Ascending aorta (tissue), 2 donors: Measurements from ENCODE around the gene TIA1. TPM values are rescaled to one million over a fixed set of nuclear protein-coding genes. Genes with fewer than 3 reads are reported as not detected.
"Not testable (repeated sequence)": the region's sequence is repeated elsewhere in the genome, so short reads cannot be mapped to it uniquely, and the experiment has no call there.

Source experiments
- DNase-seq, 2 donors: peaks; one replicate each; pipeline ENCODE4 v3.0.0-alpha.2; 2019; ENCODE audit warnings: low spot score in 2 of 2
- H3K27ac ChIP-seq, 2 donors: fragments of 200-600 bp; sonication (generic); one replicate each; pipeline ENCODE4 v1.5.1; 2016 to 2017; ENCODE audit warnings: mild to moderate bottlenecking in 1 of 2
- H3K27me3 ChIP-seq: fragments of 200-600 bp; sonication (generic); one replicate; pipeline ENCODE4 v1.5.1; 2017
- H3K36me3 ChIP-seq, 2 donors: fragments of 200-600 bp; sonication (generic); one replicate each; pipeline ENCODE4 v1.5.1; 2016
- H3K4me1 ChIP-seq, 2 donors: fragments of 200-600 bp; sonication (generic); one replicate each; pipeline ENCODE4 v1.5.1; 2016 to 2017; ENCODE audit warnings: mild to moderate bottlenecking in 1 of 2
- H3K4me3 ChIP-seq, 2 donors: fragments of 200-600 bp; sonication (generic); one replicate each; pipeline ENCODE4 v1.5.1; 2016 to 2017; ENCODE audit warnings: mild to moderate bottlenecking in 1 of 2
- H3K9me3 ChIP-seq, 2 donors: fragments of 200-600 bp; sonication (generic); one replicate each; pipeline ENCODE4 v1.5.1; 2016
- CTCF ChIP-seq, 3 experiments: fragments of 200-600 bp in 2 of 3; fragments of 450-650 bp in 1 of 3; sonication (generic) in 2 of 3; IDR thresholded peaks; one replicate each; pipeline ENCODE4 v1.5.1; 2016 to 2019; ENCODE audit warnings: antibody characterized with exemption in 3 of 3, mild to moderate bottlenecking in 1 of 3, moderate library complexity in 1 of 3
- intact Hi-C: fragments of 100-400 bp; cut with DNase I; formaldehyde crosslinking; loops from one replicate; pipeline ENCODE4 v1.15.1; 2023
- total RNA-seq: library from RNA; depleted of rRNA; stranded (reverse); fragments of >200 nt; gene quantifications from one replicate; pipeline ENCODE4 v1.1.0, GENCODE V29; 2016

Gene TIA1
- total RNA-seq, 1 donor from 2014 or later = 19.3 TPM

- Histone ChIP-seq H3K4me3 (no peak overlapping the region), H3K9me3 (no peaks in the 10 kb centered on the region), H3K27ac (no peak overlapping the region), H3K27me3 (no peaks in the 10 kb centered on the region), H3K4me1 (no peaks in the 10 kb centered on the region), H3K36me3 (peaks cover 6 to 32% of the 10 kb centered on the region in 2 donors)
- no peak for DNase-seq
- no peak for TF ChIP-seq CTCF (IDR thresholded peaks at IDR 0.05)
- intact Hi-C loops = no loop called here
Measured at GRCh38 chr2:70182689-70183088, 65.7 kb downstream of the TIA1 start.

GRCh38 chr2:70181363-70181956 lies 67.0 kb downstream of the TIA1 start:
- H3K27me3 ChIP-seq = no peaks in the 10 kb centered on the region
- intact Hi-C loops = no loop called here
- no peak for TF ChIP-seq CTCF (IDR thresholded peaks at IDR 0.05)
- H3K36me3 ChIP-seq = peaks cover 14 to 44% of the 10 kb centered on the region in 2 donors
- H3K9me3 ChIP-seq = no peaks in the 10 kb centered on the region
- H3K4me1 ChIP-seq = no peaks in the 10 kb centered on the region
- no peak for DNase-seq
- H3K4me3 ChIP-seq = no peak overlapping the region
- H3K27ac ChIP-seq = no peak overlapping the region

GRCh38 chr2:70173520-70173919 lies 74.9 kb downstream of the TIA1 start:
- TF ChIP-seq CTCF (IDR thresholded peaks at IDR 0.05) = no peak
- H3K4me1 ChIP-seq = no peaks in the 10 kb centered on the region
- no peaks in the 10 kb centered on the region for H3K9me3 ChIP-seq
- H3K4me3 ChIP-seq = no peak overlapping the region
- H3K36me3 ChIP-seq = peaks cover 51 to 87% of the 10 kb centered on the region in 2 donors
- intact Hi-C loops = no loop called here
- no peak for DNase-seq
- H3K27me3 ChIP-seq = no peaks in the 10 kb centered on the region
- no peak overlapping the region for H3K27ac ChIP-seq

- H3K4me1 ChIP-seq, H3K27ac ChIP-seq, H3K27me3 ChIP-seq, H3K4me3 ChIP-seq, intact Hi-C loops, DNase-seq, H3K9me3 ChIP-seq: not testable (repeated sequence)
- peaks cover 52 to 80% of the 10 kb centered on the region in 2 donors for H3K36me3 ChIP-seq
Measured at GRCh38 chr2:70169654-70170245, 78.7 kb downstream of the TIA1 start.

- Histone ChIP-seq H3K27me3 (no peaks in the 10 kb centered on the region), H3K36me3 (peaks cover 40 to 72% of the 10 kb centered on the region in 2 donors), H3K27ac (no peak overlapping the region), H3K4me3 (no peak overlapping the region), H3K4me1 (no peaks in the 10 kb centered on the region), H3K9me3 (no peaks in the 10 kb centered on the region)
- no peak for TF ChIP-seq CTCF (IDR thresholded peaks at IDR 0.05)
- intact Hi-C loops = no loop called here
- DNase-seq = no peak
Measured at GRCh38 chr2:70161069-70161534, 87.3 kb downstream of the TIA1 start.

GRCh38 chr2:70160545-70160944 lies 87.9 kb downstream of the TIA1 start:
- H3K36me3 ChIP-seq = peaks cover 34 to 68% of the 10 kb centered on the region in 2 donors
- no peak overlapping the region for H3K27ac ChIP-seq
- intact Hi-C loops = no loop called here
- no peaks in the 10 kb centered on the region for H3K27me3 ChIP-seq
- no peak for DNase-seq
- H3K9me3 ChIP-seq = no peaks in the 10 kb centered on the region
- no peak for TF ChIP-seq CTCF (IDR thresholded peaks at IDR 0.05)
- H3K4me3 ChIP-seq = no peak overlapping the region
- H3K4me1 ChIP-seq = no peaks in the 10 kb centered on the region

Other genes with a start within 250 kb of the TIA1 start
- 227 TPM for gene PCBP1, start 161.2 kb downstream of the TIA1 start, total RNA-seq
- gene C2orf42, start 57.6 kb downstream of the TIA1 start, total RNA-seq = 9.5 TPM
- gene PCYOX1, start 9.5 kb upstream of the TIA1 start, total RNA-seq = 19.3 TPM
- 4.0 TPM for gene SNRPG, start 45.1 kb upstream of the TIA1 start, total RNA-seq
- gene FAM136A, start 53.4 kb upstream of the TIA1 start, total RNA-seq = 2.0 TPM